IgD-negative memory B cell (primary cell): Measurements from ENCODE around the gene HOXD12. TPM values are rescaled to one million over a fixed set of nuclear protein-coding genes. Genes with fewer than 3 reads are reported as not detected.

Experiments used
- H3K27ac Mint-ChIP-seq, 3 donors: one replicate each; pipeline ENCODE4 v1.8.0; 2020 to 2022; ENCODE audit warnings: mild to moderate bottlenecking in 3 of 3, mixed read lengths in 3 of 3, moderate library complexity in 1 of 3
- H3K27me3 Mint-ChIP-seq: one replicate; pipeline ENCODE4 v1.8.0; 2021; ENCODE audit warnings: mixed read lengths
- H3K36me3 Mint-ChIP-seq: one replicate; pipeline ENCODE4 v1.8.0; 2020; ENCODE audit warnings: mild to moderate bottlenecking, mixed read lengths
- H3K4me1 Mint-ChIP-seq, 3 donors: one replicate each; pipeline ENCODE4 v1.8.0; 2020 to 2022; ENCODE audit warnings: mixed read lengths in 3 of 3, mild to moderate bottlenecking in 1 of 3
- H3K4me3 Mint-ChIP-seq, 4 donors: one replicate each; pipeline ENCODE4 v1.8.0; 2020 to 2022; ENCODE audit warnings: mild to moderate bottlenecking in 4 of 4, mixed read lengths in 4 of 4, moderate library complexity in 3 of 4
- H3K9me3 Mint-ChIP-seq, 3 donors: one replicate each; pipeline ENCODE4 v1.8.0; 2020 to 2021; ENCODE audit warnings: mixed read lengths in 3 of 3, mild to moderate bottlenecking in 1 of 3
- polyA plus RNA-seq: library from polyadenylated mRNA; unstranded; fragments of 300-500 nt; fragmentation: Illumina TruSeq; gene quantifications from one replicate; pipeline ENCODE4 v1.2.3, GENCODE V29; 2021

Gene HOXD12
- polyA plus RNA-seq, 1 donor from 2014 or later = not detected

- Mint-ChIP-seq H3K4me3 (peak overlapping the region in 1 of 4 donors; percentile 27), H3K27ac (peak overlapping the region; percentile 46 to 95 (median 82)), H3K27me3 (peaks cover 55% of the 10 kb centered on the region), H3K36me3 (peaks cover 3% of the 10 kb centered on the region), H3K4me1 (peaks cover 0 to 2% (median 1%) of the 10 kb centered on the region in 3 donors), H3K9me3 (peaks cover 0 to 10% (median 6%) of the 10 kb centered on the region in 3 donors)
These were observed 12.3 kb downstream of the HOXD12 start for GRCh38 chr2:176111846-176112374.

GRCh38 chr2:176112375-176113302 is 13.0 kb downstream of the HOXD12 start:
- H3K4me3 Mint-ChIP-seq = peak overlapping the region in 2 of 4 donors; percentile 27 to 30
- H3K4me1 Mint-ChIP-seq = peaks cover 0 to 2% (median 1%) of the 10 kb centered on the region in 3 donors
- H3K36me3 Mint-ChIP-seq = peaks cover 4% of the 10 kb centered on the region
- H3K9me3 Mint-ChIP-seq = peaks cover 0 to 10% (median 8%) of the 10 kb centered on the region in 3 donors
- H3K27me3 Mint-ChIP-seq = peaks cover 57% of the 10 kb centered on the region
- peak overlapping the region; percentile 80 to 95 (median 80) for H3K27ac Mint-ChIP-seq

GRCh38 chr2:176114120-176114929 is 14.7 kb downstream of the HOXD12 start:
- Mint-ChIP-seq H3K36me3 (peaks cover 5% of the 10 kb centered on the region), H3K4me3 (peak overlapping the region in 2 of 4 donors; percentile 51 to 52), H3K27ac (peak overlapping the region; percentile 80 to 88 (median 88)), H3K9me3 (peaks cover 2 to 6% (median 5%) of the 10 kb centered on the region in 3 donors), H3K27me3 (peaks cover 63% of the 10 kb centered on the region), H3K4me1 (peaks cover 0 to 4% (median 4%) of the 10 kb centered on the region in 3 donors)

- peaks cover 3% of the 10 kb centered on the region for H3K36me3 Mint-ChIP-seq
- peaks cover 2 to 4% (median 2%) of the 10 kb centered on the region in 3 donors for H3K9me3 Mint-ChIP-seq
- peaks cover 0 to 3% (median 2%) of the 10 kb centered on the region in 3 donors for H3K4me1 Mint-ChIP-seq
- H3K27me3 Mint-ChIP-seq = peaks cover 63% of the 10 kb centered on the region
- no peak overlapping the region for H3K4me3 Mint-ChIP-seq
- H3K27ac Mint-ChIP-seq = peak overlapping the region in 2 of 3 donors; percentile 2 to 93
These were observed 15.5 kb downstream of the HOXD12 start for GRCh38 chr2:176114930-176115625.

- Mint-ChIP-seq H3K27me3 (peaks cover 71% of the 10 kb centered on the region), H3K27ac (peak within 1 kb of the TSS; percentile 2 to 93 (median 67)), H3K4me1 (peaks cover 0 to 3% (median 2%) of the 10 kb centered on the region in 3 donors), H3K36me3 (peaks cover 3% of the 10 kb centered on the region), H3K4me3 (peak within 1 kb of the TSS in 2 of 4 donors; percentile 43 to 69), H3K9me3 (peaks cover 2 to 6% (median 4%) of the 10 kb centered on the region in 3 donors)
These were observed 16.6 kb downstream of the HOXD12 start, which contains the start of gene HOXD10 for GRCh38 chr2:176115883-176116813. HOXD10 (plus strand) TSS chr2:176116778; CDS start chr2:176116834, 56 bp downstream.

- peaks cover 2 to 6% (median 4%) of the 10 kb centered on the region in 3 donors for H3K9me3 Mint-ChIP-seq
- peak overlapping the region in 2 of 3 donors; percentile 56 to 93 for H3K27ac Mint-ChIP-seq
- H3K4me3 Mint-ChIP-seq = peak overlapping the region in 2 of 4 donors; percentile 39 to 69
These were observed 17.7 kb downstream of the HOXD12 start for GRCh38 chr2:176117162-176117822.

GRCh38 chr2:176117823-176118371 is 18.3 kb downstream of the HOXD12 start:
- Mint-ChIP-seq H3K36me3 (peaks cover 3% of the 10 kb centered on the region), H3K4me3 (peak overlapping the region in 3 of 4 donors; percentile 27 to 42 (median 39)), H3K27ac (peak overlapping the region in 2 of 3 donors; percentile 56 to 93), H3K27me3 (peaks cover 62% of the 10 kb centered on the region), H3K9me3 (peaks cover 2 to 6% (median 4%) of the 10 kb centered on the region in 3 donors), H3K4me1 (peaks cover 0 to 3% (median 2%) of the 10 kb centered on the region in 3 donors)

More at GRCh38 chr2:176117162-176117822, 17.7 kb downstream of the HOXD12 start:
- peaks cover 3% of the 10 kb centered on the region for H3K36me3 Mint-ChIP-seq
- peaks cover 67% of the 10 kb centered on the region for H3K27me3 Mint-ChIP-seq
- peaks cover 0 to 3% (median 2%) of the 10 kb centered on the region in 3 donors for H3K4me1 Mint-ChIP-seq

- Mint-ChIP-seq H3K4me3 (peak overlapping the region in 2 of 4 donors; percentile 42 to 70), H3K4me1 (peaks cover 0 to 3% (median 2%) of the 10 kb centered on the region in 3 donors), H3K27ac (peak overlapping the region in 1 of 3 donors; percentile 93), H3K9me3 (peaks cover 2 to 7% (median 4%) of the 10 kb centered on the region in 3 donors), H3K27me3 (peaks cover 63% of the 10 kb centered on the region), H3K36me3 (peaks cover 3% of the 10 kb centered on the region)
These were observed 19.2 kb downstream of the HOXD12 start for GRCh38 chr2:176118601-176119339.

- Mint-ChIP-seq H3K4me1 (peaks cover 0 to 3% (median 2%) of the 10 kb centered on the region in 3 donors), H3K36me3 (peaks cover 3% of the 10 kb centered on the region), H3K4me3 (peak overlapping the region in 2 of 4 donors; percentile 21 to 68)
These were observed 21.0 kb downstream of the HOXD12 start for GRCh38 chr2:176120364-176121189.

GRCh38 chr2:176121190-176122051 is 21.8 kb downstream of the HOXD12 start:
- peaks cover 3% of the 10 kb centered on the region for H3K36me3 Mint-ChIP-seq
- H3K9me3 Mint-ChIP-seq = peaks cover 2 to 8% (median 4%) of the 10 kb centered on the region in 3 donors
- peaks cover 0 to 3% (median 2%) of the 10 kb centered on the region in 3 donors for H3K4me1 Mint-ChIP-seq
- peak overlapping the region in 3 of 4 donors; percentile 21 to 68 (median 32) for H3K4me3 Mint-ChIP-seq
- peaks cover 64% of the 10 kb centered on the region for H3K27me3 Mint-ChIP-seq
- H3K27ac Mint-ChIP-seq = peak overlapping the region; percentile 31 to 54 (median 52)

More at GRCh38 chr2:176120364-176121189, 21.0 kb downstream of the HOXD12 start:
- Mint-ChIP-seq H3K9me3 (peaks cover 2 to 8% (median 4%) of the 10 kb centered on the region in 3 donors), H3K27me3 (peaks cover 64% of the 10 kb centered on the region), H3K27ac (peak overlapping the region; percentile 52 to 65 (median 54))
